GM23248 (cell line): Measurements from ENCODE around the gene LDLRAD4. TPM values are rescaled to one million over a fixed set of nuclear protein-coding genes. Genes with fewer than 3 reads are reported as not detected.

Source experiments
- DNase-seq: peaks from one replicate; pipeline ENCODE4 v3.0.0-alpha.2; 2015
- H2AFZ ChIP-seq: fragments of 200-600 bp; sonication (generic); 2 replicates; pipeline ENCODE4 v1.6.1; 2016; ENCODE audit warnings: antibody characterized with exemption
- H3F3A ChIP-seq: fragments of 200-600 bp; sonication (generic); 2 replicates; pipeline ENCODE4 v1.6.1; 2016; ENCODE audit warnings: mild to moderate bottlenecking, antibody characterized with exemption, mixed run types; ENCODE audit not compliant: insufficient read depth
- H3K27ac ChIP-seq: fragments of 200-600 bp; sonication (generic); 2 replicates; pipeline ENCODE4 v1.5.1; 2016; ENCODE audit warnings: mild to moderate bottlenecking
- H3K27me3 ChIP-seq: fragments of 200-600 bp; sonication (generic); replicated peaks from 2 replicates; pipeline ENCODE4 v1.6.1; 2016; ENCODE audit warnings: mild to moderate bottlenecking; ENCODE audit not compliant: insufficient read depth
- H3K36me3 ChIP-seq: fragments of 200-600 bp; sonication (generic); 2 replicates; pipeline ENCODE4 v1.6.1; 2016; ENCODE audit warnings: low read depth, mild to moderate bottlenecking
- H3K4me1 ChIP-seq: fragments of 200-600 bp; sonication (generic); 2 replicates; pipeline ENCODE4 v1.6.1; 2016; ENCODE audit warnings: mild to moderate bottlenecking; ENCODE audit not compliant: insufficient read depth
- H3K4me2 ChIP-seq: fragments of 200-600 bp; sonication (generic); one replicate; pipeline ENCODE4 v1.6.1; 2016; ENCODE audit warnings: mild to moderate bottlenecking; ENCODE audit not compliant: unreplicated experiment
- H3K4me3 ChIP-seq: fragments of 200-600 bp; sonication (generic); 2 replicates; pipeline ENCODE4 v1.5.1; 2016; ENCODE audit warnings: mild to moderate bottlenecking
- H3K79me2 ChIP-seq: fragments of 200-600 bp; sonication (generic); 2 replicates; pipeline ENCODE4 v1.6.1; 2016; ENCODE audit warnings: mild to moderate bottlenecking; ENCODE audit not compliant: insufficient read depth
- H3K9ac ChIP-seq: fragments of 200-600 bp; sonication (generic); 2 replicates; pipeline ENCODE4 v1.6.1; 2016; ENCODE audit warnings: mild to moderate bottlenecking
- H3K9me2 ChIP-seq: fragments of 200-600 bp; sonication (generic); 2 replicates; pipeline ENCODE4 v1.6.1; 2016; ENCODE audit warnings: mixed run types, mild to moderate bottlenecking, moderate library complexity; ENCODE audit not compliant: insufficient read depth
- H3K9me3 ChIP-seq: fragments of 200-600 bp; sonication (generic); one replicate; pipeline ENCODE4 v1.6.1; 2017; ENCODE audit warnings: low read depth
- H4K20me1 ChIP-seq: fragments of 200-600 bp; sonication (generic); 2 replicates; pipeline ENCODE4 v1.6.0; 2016; ENCODE audit not compliant: insufficient read depth
- EZH2 ChIP-seq: fragments of 200-600 bp; sonication (generic); IDR thresholded peaks from 2 replicates; pipeline ENCODE4 v1.6.1; 2018; ENCODE audit warnings: antibody characterized with exemption, mild to moderate bottlenecking; ENCODE audit not compliant: insufficient read depth, poor library complexity, severe bottlenecking
- EZH2phosphoT487 ChIP-seq: fragments of 200-600 bp; sonication (generic); IDR thresholded peaks from 2 replicates; pipeline ENCODE4 v1.6.1; 2018; ENCODE audit warnings: antibody characterized with exemption, moderate library complexity, mild to moderate bottlenecking, low read depth; ENCODE audit not compliant: insufficient read depth
- WGBS, 2 experiments: methylation state at CpG; one replicate each; pipeline ENCODE4 v1.1.6; 2015 to 2017; ENCODE audit warnings: low lambda C conversion rate in 2 of 2, low coverage in 1 of 2; ENCODE audit errors: missing lambda C conversion rate in 2 of 2; 5-methylcytosine and 5-hydroxymethylcytosine counted together
- in situ Hi-C: fragments of 300-500 bp; cut with MboI; formaldehyde crosslinking; loops from 2 replicates; pipeline ENCODE4 v1.15.0; 2020
- polyA plus RNA-seq: library from polyadenylated mRNA; unstranded; fragments of >200 nt; fragmentation: Nextera tagmentation; extraction: Ambion mirVana; gene quantifications from 2 replicates; pipeline ENCODE4 v1.2.1, GENCODE V29; 2016
- total RNA-seq: library from RNA; depleted of rRNA; stranded (reverse); fragments of >200 nt; shearing (Covaris generic); gene quantifications from 2 replicates; pipeline ENCODE4 v1.2.3, GENCODE V29; 2014

Gene LDLRAD4
- total and polyA plus RNA-seq, 2 experiments from 2014 or later, result not detected

GRCh38 chr18:13620206-13620672 lies 401.7 kb downstream of the LDLRAD4 start:
- no peaks in the 10 kb centered on the region for H3F3A ChIP-seq
- no peak for DNase-seq
- TF ChIP-seq EZH2, result no peak
- no peak for TF ChIP-seq EZH2phosphoT487
- H3K4me2 ChIP-seq, result no peak overlapping the region
- H3K4me3 ChIP-seq, result no peak overlapping the region
- 73 to 74% methylated on average over 10 of the region's 10 CpGs for WGBS, 2 experiments
- in situ Hi-C loops, result no loop called here
- no peaks in the 10 kb centered on the region for H3K9me2 ChIP-seq
- H4K20me1 ChIP-seq, result no peaks in the 10 kb centered on the region
- no peak overlapping the region for H2AFZ ChIP-seq
- H3K79me2 ChIP-seq, result no peaks in the 10 kb centered on the region
- no peaks in the 10 kb centered on the region for H3K9me3 ChIP-seq
- H3K36me3 ChIP-seq, result no peaks in the 10 kb centered on the region
- no peak overlapping the region for H3K27ac ChIP-seq
- no peak overlapping the region for H3K9ac ChIP-seq
- H3K4me1 ChIP-seq, result no peaks in the 10 kb centered on the region
- peaks cover 13% of the 10 kb centered on the region for H3K27me3 ChIP-seq

DNA sequence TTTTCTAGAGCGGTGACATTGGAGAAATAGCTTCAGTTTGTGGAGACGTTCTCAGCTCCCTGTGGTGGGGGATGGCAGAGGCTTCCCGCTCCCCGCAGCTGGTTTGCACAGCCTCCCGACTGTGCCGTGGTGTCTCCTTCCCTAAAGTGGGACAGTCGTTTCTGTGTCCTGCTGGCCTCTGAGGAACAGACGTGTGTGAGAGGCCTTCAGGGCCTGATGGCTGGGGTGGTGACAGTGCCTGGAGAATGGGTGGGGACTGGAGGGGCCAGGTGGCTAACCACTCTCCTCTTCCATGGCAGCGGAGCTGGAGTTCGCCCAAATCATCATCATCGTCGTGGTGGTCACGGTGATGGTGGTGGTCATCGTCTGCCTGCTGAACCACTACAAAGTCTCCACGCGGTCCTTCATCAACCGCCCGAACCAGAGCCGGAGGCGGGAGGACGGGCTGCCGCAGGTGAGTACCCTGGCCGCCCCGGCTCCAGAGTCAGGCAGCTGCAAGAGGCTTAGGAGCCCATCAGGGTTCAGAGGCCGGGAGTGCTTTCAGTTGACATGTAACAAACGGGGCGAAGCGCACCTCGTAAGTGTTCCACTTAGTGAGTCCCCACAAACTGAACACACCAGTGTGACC lies 402.4 kb downstream of the LDLRAD4 start:
- in situ Hi-C loops, result no loop called here
- Histone ChIP-seq H3K9me2 (no peaks in the 10 kb centered on the region), H3K27ac (no peak overlapping the region), H3K4me1 (no peaks in the 10 kb centered on the region), H3F3A (no peaks in the 10 kb centered on the region), H3K9ac (no peak overlapping the region), H3K36me3 (no peaks in the 10 kb centered on the region), H3K4me2 (no peak overlapping the region), H3K79me2 (no peaks in the 10 kb centered on the region), H2AFZ (no peak overlapping the region), H3K9me3 (no peaks in the 10 kb centered on the region), H3K27me3 (peaks cover 13% of the 10 kb centered on the region), H3K4me3 (no peak overlapping the region), H4K20me1 (no peaks in the 10 kb centered on the region)
- TF ChIP-seq EZH2phosphoT487 (no peak), EZH2 (no peak)
- no peak for DNase-seq
- 87 to 88% methylated on average over 29 of the region's 29 CpGs for WGBS, 2 experiments

DNA sequence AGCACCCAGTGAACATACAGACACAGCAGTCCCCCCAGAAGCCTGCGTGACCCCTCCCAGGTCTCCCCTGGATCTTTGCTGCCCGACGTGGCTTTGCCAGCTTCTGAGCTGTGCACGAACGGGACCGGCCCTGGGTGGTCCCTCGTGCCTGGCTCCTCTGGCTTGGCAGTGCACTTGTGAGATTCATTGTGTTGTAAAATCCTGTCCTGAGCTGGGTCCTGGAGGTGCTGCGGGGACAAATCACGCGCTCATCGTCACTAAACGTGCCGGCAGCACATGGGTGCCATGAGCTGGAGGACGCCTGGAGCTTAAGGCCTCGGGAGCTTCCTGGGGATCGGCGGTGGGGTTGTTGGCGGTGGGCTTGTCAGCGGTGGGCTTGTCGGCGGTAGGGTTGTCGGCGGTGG lies 402.9 kb downstream of the LDLRAD4 start:
- in situ Hi-C loops, result no loop called here
- no peak for DNase-seq

DNA sequence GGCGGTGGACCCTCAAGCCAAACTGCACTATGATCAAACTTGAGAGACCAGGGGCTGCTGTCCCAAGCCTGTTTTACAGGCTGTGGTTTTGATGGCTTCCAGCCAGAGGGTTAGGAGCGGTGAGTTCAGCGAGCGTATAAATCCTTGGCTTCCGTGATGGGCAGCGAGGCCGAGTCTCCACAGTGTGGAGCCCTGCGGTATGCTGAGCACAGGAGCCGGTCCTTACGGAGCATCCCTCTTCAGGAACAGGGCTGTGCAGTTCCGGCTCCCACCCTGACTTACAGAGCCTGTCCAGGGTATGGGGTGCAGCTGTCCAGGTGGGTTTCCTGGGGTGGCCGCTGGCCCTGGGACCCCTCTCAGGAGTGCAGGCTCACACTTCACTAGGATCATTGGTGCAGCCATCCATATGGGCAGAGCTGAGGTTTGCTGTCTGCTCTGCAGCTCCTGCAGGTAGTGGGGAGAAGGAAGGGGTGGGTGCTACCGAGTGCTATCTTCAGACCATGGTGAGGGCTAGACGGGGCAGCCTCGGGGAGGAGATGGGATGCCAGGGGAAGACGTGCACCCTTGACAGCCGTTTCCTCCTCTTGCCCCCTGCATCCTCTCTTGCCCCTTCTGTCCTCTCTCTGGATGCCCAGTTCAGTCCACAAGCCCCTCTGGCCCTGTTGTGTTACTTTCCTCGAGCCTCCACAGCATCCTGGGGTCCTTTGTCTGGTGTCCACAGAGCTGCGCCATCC lies 403.5 kb downstream of the LDLRAD4 start:
- H3K27ac ChIP-seq, result no peak overlapping the region
- no peak overlapping the region for H3K4me3 ChIP-seq
- DNase-seq, result no peak
- H3K9ac ChIP-seq, result no peak overlapping the region
- in situ Hi-C loops, result no loop called here
- H2AFZ ChIP-seq, result no peak overlapping the region
- TF ChIP-seq EZH2 (no peak), EZH2phosphoT487 (no peak)
- WGBS, 2 experiments, result 76 to 77% methylated on average over 17 to 19 of the region's 19 CpGs
- H3K36me3 ChIP-seq, result no peaks in the 10 kb centered on the region
- H3K9me2 ChIP-seq, result no peaks in the 10 kb centered on the region
- H3K27me3 ChIP-seq, result peaks cover 13% of the 10 kb centered on the region
- no peaks in the 10 kb centered on the region for H3K4me1 ChIP-seq
- H3K4me2 ChIP-seq, result no peak overlapping the region
- H4K20me1 ChIP-seq, result no peaks in the 10 kb centered on the region
- no peaks in the 10 kb centered on the region for H3F3A ChIP-seq
- H3K79me2 ChIP-seq, result no peaks in the 10 kb centered on the region
- H3K9me3 ChIP-seq, result no peaks in the 10 kb centered on the region

More for the DNA sequence above, 402.9 kb downstream of the LDLRAD4 start:
- Histone ChIP-seq H3K36me3 (no peaks in the 10 kb centered on the region), H3K9ac (no peak overlapping the region), H3K79me2 (no peaks in the 10 kb centered on the region), H3K4me1 (no peaks in the 10 kb centered on the region), H3K4me3 (no peak overlapping the region), H3K9me2 (no peaks in the 10 kb centered on the region), H3K4me2 (no peak overlapping the region), H3F3A (no peaks in the 10 kb centered on the region), H3K27ac (no peak overlapping the region), H2AFZ (no peak overlapping the region), H3K9me3 (no peaks in the 10 kb centered on the region), H3K27me3 (peaks cover 13% of the 10 kb centered on the region), H4K20me1 (no peaks in the 10 kb centered on the region)
- WGBS, 2 experiments, result 86% methylated on average over 14 to 23 of the region's 23 CpGs
- TF ChIP-seq EZH2phosphoT487 (no peak), EZH2 (no peak)
